WERI-Rb-1 (cell line): ENCODE measurements around the gene ROR1.
A peak's percentile ranks its signal among the peaks of the same experiment; 100 is the strongest.

Source experiments
- DNase-seq: peaks from one replicate; pipeline ENCODE4 v3.0.0-alpha.2; 2020
- H3K27ac ChIP-seq: fragments of 250-450 bp; sonication (Bioruptor Pico); 2 replicates; pipeline ENCODE4 v1.5.1; 2020; ENCODE audit warnings: mild to moderate bottlenecking, moderate library complexity
- H3K27me3 ChIP-seq: fragments of 250-450 bp; sonication (Bioruptor Pico); 2 replicates; pipeline ENCODE4 v1.5.1; 2021; ENCODE audit warnings: mild to moderate bottlenecking, low read depth, moderate library complexity; ENCODE audit not compliant: insufficient read depth, severe bottlenecking
- H3K36me3 ChIP-seq: fragments of 250-450 bp; sonication (Bioruptor Pico); 2 replicates; pipeline ENCODE4 v1.5.1; 2020; ENCODE audit warnings: mild to moderate bottlenecking, moderate library complexity
- H3K4me3 ChIP-seq: 2 replicates; pipeline ENCODE4 v1.5.1; 2011; ENCODE audit warnings: low read depth, mild to moderate bottlenecking, control low read depth, low read length
- H3K9me3 ChIP-seq: fragments of 250-450 bp; sonication (Bioruptor Pico); 2 replicates; pipeline ENCODE4 v1.5.1; 2021; ENCODE audit warnings: mild to moderate bottlenecking, moderate library complexity; ENCODE audit not compliant: severe bottlenecking
- TF ChIP-seq, protein P1 (sequence below): IDR thresholded peaks from 2 replicates; pipeline ENCODE4 v1.5.1; 2011; ENCODE audit warnings: low read depth, mild to moderate bottlenecking, control low read depth, inconsistent platforms, low read length

Gene ROR1

DNA sequence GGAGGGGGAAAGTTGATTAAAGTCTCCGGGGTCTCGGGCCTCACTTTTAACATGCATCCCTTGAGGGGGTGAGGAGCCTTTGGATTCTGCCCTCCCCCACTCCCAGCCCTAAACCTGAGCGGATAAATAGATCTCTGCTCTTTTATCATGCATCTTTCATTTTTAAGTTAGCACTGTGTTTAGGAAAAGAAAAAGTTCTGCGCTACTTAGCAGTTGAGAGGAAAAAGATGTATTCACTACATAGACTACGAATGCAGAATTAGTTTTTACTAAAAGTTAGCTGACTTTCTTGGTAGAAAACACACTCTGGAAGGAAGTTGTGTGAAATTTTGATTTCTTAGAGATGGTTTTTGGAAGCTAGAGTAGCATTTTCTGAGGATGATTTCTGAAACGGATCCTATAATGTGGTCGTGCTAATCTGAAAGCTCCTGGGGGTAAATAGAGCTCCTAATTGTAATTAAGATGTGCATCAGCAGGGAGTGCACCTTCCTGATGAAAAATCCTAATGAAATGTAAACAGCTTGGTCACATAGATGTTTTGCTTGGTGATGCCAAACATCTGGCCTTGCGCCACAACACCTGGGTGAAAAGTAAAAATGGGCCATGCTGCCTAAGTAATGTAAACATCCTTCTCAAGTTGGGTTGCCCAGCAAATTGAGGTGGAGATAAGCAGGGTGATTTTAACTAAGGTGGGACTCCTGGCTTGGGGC, 1.8 kb downstream of the ROR1 start:
- Histone ChIP-seq H3K4me3 (peak overlapping the region; percentile 70), H3K36me3 (no peaks in the 10 kb centered on the region), H3K27ac (no peak overlapping the region), H3K9me3 (no peaks in the 10 kb centered on the region), H3K27me3 (no peaks in the 10 kb centered on the region)
- no peak for DNase-seq
- TF ChIP-seq, protein P1, sequence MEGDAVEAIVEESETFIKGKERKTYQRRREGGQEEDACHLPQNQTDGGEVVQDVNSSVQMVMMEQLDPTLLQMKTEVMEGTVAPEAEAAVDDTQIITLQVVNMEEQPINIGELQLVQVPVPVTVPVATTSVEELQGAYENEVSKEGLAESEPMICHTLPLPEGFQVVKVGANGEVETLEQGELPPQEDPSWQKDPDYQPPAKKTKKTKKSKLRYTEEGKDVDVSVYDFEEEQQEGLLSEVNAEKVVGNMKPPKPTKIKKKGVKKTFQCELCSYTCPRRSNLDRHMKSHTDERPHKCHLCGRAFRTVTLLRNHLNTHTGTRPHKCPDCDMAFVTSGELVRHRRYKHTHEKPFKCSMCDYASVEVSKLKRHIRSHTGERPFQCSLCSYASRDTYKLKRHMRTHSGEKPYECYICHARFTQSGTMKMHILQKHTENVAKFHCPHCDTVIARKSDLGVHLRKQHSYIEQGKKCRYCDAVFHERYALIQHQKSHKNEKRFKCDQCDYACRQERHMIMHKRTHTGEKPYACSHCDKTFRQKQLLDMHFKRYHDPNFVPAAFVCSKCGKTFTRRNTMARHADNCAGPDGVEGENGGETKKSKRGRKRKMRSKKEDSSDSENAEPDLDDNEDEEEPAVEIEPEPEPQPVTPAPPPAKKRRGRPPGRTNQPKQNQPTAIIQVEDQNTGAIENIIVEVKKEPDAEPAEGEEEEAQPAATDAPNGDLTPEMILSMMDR = no peak

DNA sequence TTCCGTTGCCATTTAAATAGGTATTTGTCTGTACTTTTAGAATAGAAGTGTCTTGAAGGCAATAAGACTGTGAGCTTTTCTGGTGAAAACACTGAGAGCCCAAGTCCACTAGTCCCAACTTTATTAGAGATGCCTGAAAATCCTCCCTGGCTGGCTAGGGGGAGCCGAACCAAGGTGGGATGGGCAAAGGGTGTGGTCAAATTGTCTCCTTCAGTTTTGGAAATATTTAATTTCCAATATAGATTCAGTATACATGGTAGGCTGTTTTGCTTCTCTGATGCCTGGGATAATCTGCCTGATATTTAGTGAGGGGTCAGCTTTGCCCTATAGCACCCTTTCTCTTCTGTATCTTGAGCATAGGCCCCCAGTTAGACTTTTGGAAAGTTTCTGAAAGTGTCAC, 3.5 kb downstream of the ROR1 start:
- Histone ChIP-seq H3K4me3 (no peak overlapping the region), H3K27me3 (no peaks in the 10 kb centered on the region), H3K9me3 (no peaks in the 10 kb centered on the region), H3K36me3 (no peaks in the 10 kb centered on the region), H3K27ac (no peak overlapping the region)
- TF ChIP-seq, protein P1 = 0 out of 2 replicates have a peak, but pooled peaks have one; percentile 20
- DNase-seq = no peak

DNA sequence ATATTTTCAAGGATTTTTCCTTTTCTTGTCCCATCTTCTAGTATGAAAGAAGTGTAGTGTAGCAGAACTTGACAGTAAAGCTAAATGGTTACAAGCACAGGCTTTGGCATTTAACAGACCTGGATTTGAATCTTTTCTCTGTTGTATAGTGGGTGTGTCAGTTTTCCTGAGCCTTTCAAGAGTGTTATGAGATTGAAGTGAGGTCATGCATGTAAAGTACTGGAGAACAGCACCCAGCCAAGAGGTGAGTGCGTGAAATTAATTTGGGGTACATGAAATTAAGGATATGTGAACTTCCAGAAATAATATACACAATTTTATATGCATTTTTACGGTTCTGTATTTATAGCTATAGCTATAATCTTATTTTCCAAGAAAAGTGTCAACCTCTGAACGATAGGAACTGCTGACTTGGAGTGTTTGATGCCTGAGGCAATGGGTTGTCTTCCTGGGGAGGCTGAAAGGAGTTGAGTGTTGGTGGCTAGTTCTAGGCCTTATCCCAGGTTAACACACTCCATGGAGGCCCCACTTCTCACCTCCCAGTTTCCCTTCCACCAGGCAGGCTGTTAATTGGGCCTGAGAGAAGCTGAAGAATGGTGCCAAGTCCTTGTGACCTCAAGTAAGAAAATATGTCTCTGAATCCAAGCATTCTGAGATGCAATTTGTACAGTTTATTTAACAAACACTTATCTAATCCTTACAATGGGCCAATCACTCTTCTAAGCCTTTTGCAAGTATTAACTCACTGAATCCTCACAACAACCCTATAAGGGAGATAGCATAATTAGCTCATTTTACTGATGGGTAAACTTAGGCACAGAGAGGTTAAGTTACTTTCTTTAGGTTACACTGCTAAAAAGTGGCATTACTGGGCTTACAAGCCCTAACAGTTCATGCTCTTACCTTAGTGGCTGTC, 4.4 kb downstream of the ROR1 start:
- H3K27me3 ChIP-seq = no peaks in the 10 kb centered on the region
- TF ChIP-seq, protein P1 = no peak
- H3K27ac ChIP-seq = no peak overlapping the region
- H3K4me3 ChIP-seq = no peak overlapping the region
- DNase-seq = no peak
- no peaks in the 10 kb centered on the region for H3K9me3 ChIP-seq
- no peaks in the 10 kb centered on the region for H3K36me3 ChIP-seq

DNA sequence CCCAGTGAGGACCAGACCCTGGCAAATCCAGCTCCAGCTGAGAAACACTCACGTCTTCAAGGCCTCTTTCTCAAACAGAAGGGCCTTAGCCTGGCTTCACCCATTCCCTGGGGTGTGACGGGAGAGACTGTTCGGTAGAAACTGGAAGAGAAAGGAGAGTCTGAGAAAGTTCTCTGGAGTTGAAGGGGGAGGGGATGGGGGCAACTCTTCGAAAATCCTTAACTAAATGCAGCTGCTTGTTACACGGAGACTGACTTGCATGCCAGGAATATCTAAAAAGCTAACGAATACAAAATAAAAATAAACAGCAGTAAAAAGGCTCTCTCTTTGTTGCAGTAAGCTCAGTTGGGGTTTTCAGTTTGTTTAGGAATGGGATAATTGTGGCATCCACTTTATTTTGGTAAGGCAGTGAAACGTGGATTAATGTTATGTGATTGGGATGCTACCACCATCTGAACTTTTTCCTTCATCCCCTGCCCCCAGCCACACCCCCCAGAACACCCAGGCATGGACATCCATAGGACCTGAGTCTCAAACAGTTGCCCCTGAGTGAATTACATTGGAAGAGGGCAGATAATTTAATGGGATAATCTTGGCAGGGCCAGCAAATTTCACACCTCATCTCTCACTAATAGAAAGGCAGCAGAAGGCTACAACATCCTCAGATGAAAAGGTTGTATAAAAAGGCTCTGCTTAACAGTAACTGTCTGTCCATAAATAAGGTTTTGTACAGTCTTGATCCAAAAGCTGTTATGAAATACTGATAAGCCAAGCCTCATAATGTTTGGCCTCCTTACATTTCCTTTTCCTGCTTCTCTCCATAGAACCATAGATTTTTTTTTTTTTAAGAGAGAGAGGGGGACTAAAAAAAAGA, 5.8 kb downstream of the ROR1 start:
- H3K27me3 ChIP-seq = no peaks in the 10 kb centered on the region
- peak; percentile 47 for DNase-seq
- no peaks in the 10 kb centered on the region for H3K36me3 ChIP-seq
- H3K27ac ChIP-seq = no peak overlapping the region
- H3K4me3 ChIP-seq = no peak overlapping the region
- no peaks in the 10 kb centered on the region for H3K9me3 ChIP-seq
- TF ChIP-seq, protein P1 = no peak

DNA sequence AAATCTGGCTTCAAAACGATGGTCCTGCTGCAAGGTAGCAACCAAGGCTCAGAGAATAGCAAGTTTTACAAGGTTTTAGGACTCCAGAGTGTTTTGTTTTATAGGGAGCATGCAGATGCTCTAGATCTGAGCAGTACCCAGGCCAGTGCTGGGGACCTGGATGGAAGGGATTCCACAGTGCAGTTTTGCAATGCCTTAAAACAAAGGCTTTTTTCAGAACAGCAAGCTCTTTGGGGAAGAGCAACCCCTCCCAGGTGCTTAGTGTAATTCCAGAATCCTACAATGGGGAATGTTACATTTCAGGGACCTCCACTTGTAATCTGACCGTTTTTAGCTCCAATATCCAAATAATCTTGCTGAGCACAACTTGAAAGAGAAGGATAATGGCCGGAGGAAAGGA, 6.7 kb downstream of the ROR1 start:
- no peaks in the 10 kb centered on the region for H3K27me3 ChIP-seq
- H3K36me3 ChIP-seq = no peaks in the 10 kb centered on the region
- TF ChIP-seq, protein P1 = no peak
- DNase-seq = no peak
- H3K27ac ChIP-seq = no peak overlapping the region
- no peak overlapping the region for H3K4me3 ChIP-seq
- no peaks in the 10 kb centered on the region for H3K9me3 ChIP-seq
